ENCODE measurements around the gene IL3.

DNA sequence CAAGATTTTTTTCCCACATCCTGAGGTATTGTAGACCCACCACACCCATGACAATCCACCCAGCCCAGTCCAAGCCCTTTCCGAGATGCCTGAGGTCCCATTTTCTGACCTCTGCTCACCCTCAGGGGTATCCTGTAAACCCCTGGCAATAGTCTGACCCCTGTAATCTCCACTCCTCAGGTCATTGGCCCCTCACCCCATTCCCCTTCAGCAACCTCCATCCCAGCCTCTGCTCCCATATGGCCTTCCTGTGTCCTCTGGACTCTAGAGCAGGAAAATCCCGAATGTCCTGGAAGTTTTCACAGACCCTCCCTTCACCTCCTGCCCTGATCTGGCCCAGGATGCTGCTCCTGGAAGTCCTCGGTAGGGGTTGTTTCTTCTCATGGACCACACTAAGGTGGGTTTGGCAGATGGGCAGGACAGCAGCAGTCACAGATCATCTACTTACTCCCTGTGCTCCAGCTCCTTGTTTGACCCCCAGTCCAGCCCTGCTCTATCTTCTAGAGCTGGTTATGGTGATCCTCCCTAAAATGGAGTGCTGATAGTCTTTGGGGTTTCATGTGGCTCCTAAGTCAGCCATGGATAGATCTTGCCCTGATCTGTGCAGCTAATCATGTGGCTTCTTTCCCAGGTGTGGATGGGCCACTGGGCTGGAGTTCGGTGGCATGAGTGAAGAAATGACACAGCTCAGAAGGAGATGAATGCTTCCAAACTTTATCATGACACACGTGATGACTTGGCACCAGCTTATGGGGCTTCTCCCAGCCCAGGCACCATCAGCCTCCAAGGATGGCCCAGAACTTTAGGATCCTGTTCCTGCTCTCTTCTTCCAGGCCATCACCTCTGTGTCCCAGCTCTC, 37.0 kb upstream of the IL3 start:
- TF ChIP-seq POLR2AphosphoS5 (IDR thresholded peaks at IDR 0.05; ENCODE audit: insufficient read depth in 1 of 2, low read depth in 1 of 2) (no peak), CTCF (IDR thresholded peaks at IDR 0.05) (no peak)

Data from vagina (tissue), 2 donors.